Testis (tissue), 3 donors: ENCODE measurements around the gene GRK5. TPM values are rescaled to one million over a fixed set of nuclear protein-coding genes. Genes with fewer than 3 reads are reported as not detected.

Experiments used
- DNase-seq: peaks from one replicate; pipeline ENCODE4 v3.0.0-alpha.2; 2019
- H3K27ac ChIP-seq, 2 donors: fragments of 200-600 bp; sonication (generic); one replicate each; pipeline ENCODE4 v1.5.1; 2019
- H3K27me3 ChIP-seq: fragments of 200-600 bp; sonication (generic); one replicate; pipeline ENCODE4 v1.5.1; 2019
- H3K36me3 ChIP-seq: fragments of 200-600 bp; sonication (generic); one replicate; pipeline ENCODE4 v1.5.1; 2017; ENCODE audit warnings: low read depth; ENCODE audit errors: missing control alignments
- H3K4me1 ChIP-seq: fragments of 200-600 bp; sonication (generic); one replicate; pipeline ENCODE4 v1.5.1; 2019
- H3K4me3 ChIP-seq, 2 donors: fragments of 200-600 bp; sonication (generic); one replicate each; pipeline ENCODE4 v1.5.1; 2017 to 2019
- H3K9me3 ChIP-seq: fragments of 200-600 bp; sonication (generic); one replicate; pipeline ENCODE4 v1.5.1; 2017
- CTCF ChIP-seq, 3 experiments: fragments of 450-650 bp in 2 of 3; fragments of 200-600 bp in 1 of 3; sonication (generic) in 1 of 3; IDR thresholded peaks; one replicate each; pipeline ENCODE4 v1.5.1; 2016 to 2019; ENCODE audit warnings: antibody characterized with exemption in 3 of 3, mild to moderate bottlenecking in 2 of 3, moderate library complexity in 1 of 3
- POLR2A ChIP-seq: fragments of 450-650 bp; IDR thresholded peaks from one replicate; pipeline ENCODE4 v1.6.1; 2017; ENCODE audit warnings: antibody characterized with exemption, mild to moderate bottlenecking, moderate library complexity
- WGBS, 2 donors: methylation state at CpG; one replicate each; pipeline ENCODE4 v1.1.5; 2018; 5-methylcytosine and 5-hydroxymethylcytosine counted together
- intact Hi-C: fragments of 100-400 bp; cut with DNase I; formaldehyde crosslinking; loops from one replicate; pipeline ENCODE4 v1.15.1; 2023; ENCODE audit warnings: low total_unique reads
- polyA plus RNA-seq: library from polyadenylated mRNA; stranded (reverse); fragments of 350-450 nt; fragmentation: Illumina TruSeq; extraction: RNeasy Lipid Tissue Mini Kit (QIAGEN cat#74804); gene quantifications from one replicate; pipeline ENCODE4 v1.2.3, GENCODE V29; 2014; ENCODE audit warnings: low read depth, low replicate concordance; ENCODE audit not compliant: insufficient read depth
- total RNA-seq, 2 donors: library from RNA; depleted of rRNA; stranded (reverse); fragments of >200 nt; gene quantifications; one replicate each; pipeline ENCODE4 v1.2.3, GENCODE V29; 2016

GRK5 gene
- total and polyA plus RNA-seq, 3 donors from 2014 or later: 4.5 to 10.3 (median 5.5) TPM

GRCh38 chr10:119404719-119405519 lies 197.5 kb downstream of the GRK5 start:
- Histone ChIP-seq H3K4me3 (no peak overlapping the region), H3K36me3 (no peaks in the 10 kb centered on the region), H3K4me1 (no peaks in the 10 kb centered on the region), H3K27ac (peak overlapping the region in 1 of 2 donors; percentile 38), H3K27me3 (no peaks in the 10 kb centered on the region), H3K9me3 (no peaks in the 10 kb centered on the region)
- intact Hi-C loops: no loop called here
- DNase-seq: no peak
- WGBS, 2 donors: 86 to 90% methylated on average over 11 to 13 of the region's 13 CpGs
- TF ChIP-seq POLR2A (no peak), CTCF (IDR thresholded peaks at IDR 0.05) (no peak)

DNA sequence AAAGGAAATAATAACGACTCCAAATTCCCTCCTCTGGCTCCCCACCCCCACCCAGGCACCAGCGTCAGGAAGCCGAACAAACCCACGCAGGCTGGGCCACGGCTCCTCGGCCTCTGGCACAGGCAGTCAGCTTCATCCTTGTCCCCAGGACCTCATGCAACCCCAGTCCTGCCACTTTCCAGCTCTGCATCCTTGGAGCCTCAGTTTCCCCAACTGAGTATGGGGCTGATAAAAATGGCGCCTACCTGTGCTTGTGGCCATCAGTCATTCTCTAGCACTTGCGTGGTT lies 198.1 kb downstream of the GRK5 start:
- H3K4me1 ChIP-seq: no peaks in the 10 kb centered on the region
- H3K27ac ChIP-seq: peak overlapping the region in 1 of 2 donors; percentile 38
- WGBS, 2 donors: 81 to 92% methylated on average over 3 to 8 of the region's 8 CpGs
- no peaks in the 10 kb centered on the region for H3K27me3 ChIP-seq
- H3K9me3 ChIP-seq: no peaks in the 10 kb centered on the region
- no peak for TF ChIP-seq CTCF (IDR thresholded peaks at IDR 0.05)
- TF ChIP-seq POLR2A: no peak
- intact Hi-C loops: no loop called here
- no peak overlapping the region for H3K4me3 ChIP-seq
- no peaks in the 10 kb centered on the region for H3K36me3 ChIP-seq
- no peak for DNase-seq

GRCh38 chr10:119406137-119406536 lies 198.8 kb downstream of the GRK5 start:
- H3K36me3 ChIP-seq: no peaks in the 10 kb centered on the region
- TF ChIP-seq CTCF (IDR thresholded peaks at IDR 0.05) (no peak), POLR2A (no peak)
- no peaks in the 10 kb centered on the region for H3K9me3 ChIP-seq
- 92 to 96% methylated on average over 3 of the region's 3 CpGs for WGBS, 2 donors
- intact Hi-C loops: no loop called here
- H3K27ac ChIP-seq: peak overlapping the region in 1 of 2 donors; percentile 57
- H3K4me3 ChIP-seq: no peak overlapping the region
- no peaks in the 10 kb centered on the region for H3K4me1 ChIP-seq
- no peak for DNase-seq
- no peaks in the 10 kb centered on the region for H3K27me3 ChIP-seq

- intact Hi-C loops: no loop called here
- no peak for TF ChIP-seq CTCF (IDR thresholded peaks at IDR 0.05)
- no peak for TF ChIP-seq POLR2A
- H3K36me3 ChIP-seq: no peaks in the 10 kb centered on the region
These were observed 199.4 kb downstream of the GRK5 start for GRCh38 chr10:119406601-119407253.

More at GRCh38 chr10:119406601-119407253, 199.4 kb downstream of the GRK5 start:
- no peaks in the 10 kb centered on the region for H3K4me1 ChIP-seq
- no peak for DNase-seq
- peak overlapping the region in 1 of 2 donors; percentile 57 for H3K27ac ChIP-seq
- H3K9me3 ChIP-seq: no peaks in the 10 kb centered on the region
- 82 to 92% methylated on average over 6 to 7 of the region's 7 CpGs for WGBS, 2 donors
- H3K27me3 ChIP-seq: no peaks in the 10 kb centered on the region
- no peak overlapping the region for H3K4me3 ChIP-seq
